NT2/D1 (cell line): ENCODE measurements around the gene SORCS3.

ENCODE experiments used
- SUZ12 ChIP-seq: IDR thresholded peaks from 2 replicates; pipeline ENCODE4 v1.6.1; 2011; ENCODE audit not compliant: insufficient read length, insufficient read depth; ENCODE audit errors: extremely low read depth
- YY1 ChIP-seq: IDR thresholded peaks from 2 replicates; pipeline ENCODE4 v1.6.1; 2011; ENCODE audit not compliant: insufficient read length, insufficient read depth
- ZNF274 ChIP-seq: IDR thresholded peaks from 2 replicates; pipeline ENCODE4 v1.6.1; 2011; ENCODE audit warnings: mild to moderate bottlenecking, low read depth, low read length

GRCh38 chr10:105247831-105248499 is 606.9 kb downstream of the SORCS3 start:
- TF ChIP-seq YY1 (no peak), ZNF274 (no peak), SUZ12 (no peak)
